GM12891 (cell line): ENCODE measurements around the gene LTV1.
A peak's percentile ranks its signal among the peaks of the same experiment; 100 is the strongest.
"Not testable (repeated sequence)": the region's sequence is repeated elsewhere in the genome, so short reads cannot be mapped to it uniquely, and the experiment has no call there.

Experiments
- DNase-seq: peaks from one replicate; pipeline ENCODE4 v3.0.0; 2011; ENCODE audit warnings: low spot score; ENCODE audit not compliant: insufficient read length
- FAIRE-seq: peaks from 2 replicates; lab custom pipeline; 2011; peaks lifted over from hg19 to GRCh38; lab: Jason Lieb, UNC
- PAX5 ChIP-seq: IDR thresholded peaks from 2 replicates; pipeline ENCODE4 v1.6.1; 2011; ENCODE audit warnings: low read length, moderate library complexity, mild to moderate bottlenecking; ENCODE audit not compliant: insufficient read depth, severe bottlenecking
- POLR2A ChIP-seq: IDR thresholded peaks from 2 replicates; pipeline ENCODE4 v1.6.1; 2011; ENCODE audit warnings: low read depth, low read length, control low read depth
- POLR2AphosphoS5 ChIP-seq: IDR thresholded peaks from 2 replicates; pipeline ENCODE4 v1.6.1; 2011; ENCODE audit warnings: low read depth, low read length, control low read depth
- POU2F2 ChIP-seq: IDR thresholded peaks from 2 replicates; pipeline ENCODE4 v1.6.1; 2011; ENCODE audit warnings: low read depth, mild to moderate bottlenecking, control low read depth, low read length, moderate library complexity
- SPI1 ChIP-seq: IDR thresholded peaks from 2 replicates; pipeline ENCODE4 v1.6.1; 2011; ENCODE audit warnings: low read depth, low read length, control low read depth
- TAF1 ChIP-seq: IDR thresholded peaks from 2 replicates; pipeline ENCODE4 v1.6.1; 2011; ENCODE audit warnings: low read depth, low read length, control low read depth

LTV1 gene

DNA sequence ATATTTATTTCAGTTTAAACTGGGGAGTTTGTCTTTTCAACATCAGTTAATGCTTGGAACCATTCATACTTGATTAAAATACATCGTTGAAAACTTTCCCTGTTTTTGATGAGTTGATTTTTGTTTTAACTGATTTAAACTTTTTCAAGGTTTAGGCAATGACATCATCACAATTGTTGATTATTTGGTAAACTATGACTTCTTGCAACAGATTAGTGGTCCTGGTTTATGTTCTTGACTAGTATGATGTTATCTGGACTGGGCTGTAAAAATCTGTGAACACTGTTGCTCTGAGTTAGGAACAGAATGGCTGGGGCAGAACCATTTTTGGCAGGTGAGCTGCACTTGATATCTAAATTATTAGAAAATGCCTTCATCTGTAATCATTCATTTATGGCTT lies 21.1 kb downstream of the LTV1 start, which contains the start of gene ZC2HC1B:
Gene ZC2HC1B (plus strand): TSS at position 241 of the 400 bp plus-strand sequence. CDS start 66 bp downstream, at position 307.
- no peak for TF ChIP-seq POLR2AphosphoS5
- TF ChIP-seq POLR2A: no peak
- TF ChIP-seq POU2F2: no peak
- no peak for TF ChIP-seq PAX5
- no peak for TF ChIP-seq SPI1
- TF ChIP-seq TAF1: no peak
- no peak for FAIRE-seq
- no peak for DNase-seq

DNA sequence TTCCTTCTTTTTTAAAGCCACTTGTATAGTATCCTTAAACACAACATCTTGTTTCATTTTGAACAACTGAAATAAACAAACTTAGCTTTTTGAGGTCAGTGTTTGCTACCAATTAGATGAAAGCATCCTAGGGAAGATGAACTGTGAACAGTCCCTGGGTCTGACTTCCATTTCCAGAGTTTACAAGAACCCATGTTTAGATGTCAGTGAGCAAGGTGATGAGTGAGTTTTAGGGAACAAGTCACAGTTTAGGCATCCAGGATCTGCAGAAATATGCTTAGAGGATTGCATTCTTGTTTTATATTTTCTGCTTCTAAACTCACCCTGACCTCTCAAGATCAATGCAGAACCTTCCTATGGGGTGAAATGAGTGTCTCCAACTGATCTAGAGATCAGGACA lies 24.1 kb downstream of the LTV1 start:
- TF ChIP-seq PAX5 (no peak), POLR2AphosphoS5 (no peak), SPI1 (no peak), TAF1 (no peak), POLR2A (peak; percentile 20; the same call in 1 of the 2 replicates), POU2F2 (no peak)
- DNase-seq: no peak
- FAIRE-seq: no peak

DNA sequence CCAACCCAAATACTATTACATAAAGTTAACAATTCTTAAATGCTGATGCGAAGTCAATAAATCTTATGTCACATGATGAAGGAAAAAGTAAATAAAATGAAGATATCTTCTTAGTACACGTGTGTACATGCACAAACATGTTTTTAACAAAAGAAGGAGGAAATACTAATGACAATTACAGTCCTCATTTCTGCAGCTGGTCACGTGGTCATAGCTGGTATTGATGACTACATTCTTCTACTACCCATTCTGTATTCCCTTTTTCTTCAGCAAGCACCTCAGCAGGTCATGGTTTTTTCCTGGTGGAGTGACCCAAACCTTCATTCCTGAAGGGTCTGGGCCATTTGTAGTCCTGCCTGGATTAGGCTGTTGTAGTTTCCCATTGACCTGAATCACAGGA lies 25.7 kb downstream of the LTV1 start:
- not testable (repeated sequence) for DNase-seq, FAIRE-seq

DNA sequence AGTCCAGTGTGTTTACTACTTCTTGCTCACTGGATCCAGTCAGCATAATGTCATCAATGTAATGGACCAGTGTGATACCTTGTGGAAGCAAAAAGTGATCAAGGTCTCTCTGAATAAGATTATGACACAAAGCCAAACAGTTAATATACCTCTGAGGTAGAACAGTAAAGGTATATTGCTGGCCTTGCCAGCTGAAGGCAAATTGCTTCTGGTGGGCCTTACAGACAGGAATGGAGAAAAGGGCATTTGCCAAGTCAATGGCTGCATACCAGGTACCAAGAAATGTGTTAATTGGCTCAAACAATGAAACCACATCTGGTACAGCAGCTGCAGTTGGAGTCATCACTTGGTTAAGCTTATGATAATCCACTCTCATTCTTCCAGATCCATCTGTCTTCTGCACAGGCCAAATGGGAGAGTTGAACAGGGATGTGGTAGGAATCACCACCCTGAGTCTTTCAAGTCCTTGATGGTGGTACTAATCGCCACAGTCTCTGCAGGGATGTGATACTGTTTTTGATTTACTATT lies 28.1 kb downstream of the LTV1 start:
- DNase-seq, FAIRE-seq: not testable (repeated sequence)

DNA sequence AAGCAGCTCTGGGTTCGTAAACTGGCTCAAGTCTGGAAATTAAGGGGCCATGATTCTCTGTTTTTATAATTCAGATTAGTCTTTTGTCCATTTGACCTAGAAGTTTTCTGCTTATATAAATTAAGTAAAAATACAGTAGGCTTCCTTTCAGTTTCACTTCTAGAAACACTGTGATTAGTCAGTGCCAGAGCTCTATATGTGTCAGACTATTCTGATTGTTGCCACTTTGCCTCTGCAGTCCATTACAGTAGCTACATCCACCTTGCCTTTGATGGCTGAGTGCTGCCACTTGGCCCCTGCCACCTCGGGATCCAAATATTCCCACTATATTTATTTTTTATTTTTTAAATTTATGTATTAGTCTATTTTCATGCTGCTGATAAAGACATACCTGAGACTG lies 29.1 kb downstream of the LTV1 start:
- TF ChIP-seq TAF1: no peak
- TF ChIP-seq POU2F2: no peak
- no peak for TF ChIP-seq POLR2AphosphoS5
- no peak for TF ChIP-seq POLR2A
- DNase-seq (no peak), FAIRE-seq (no peak)

DNA sequence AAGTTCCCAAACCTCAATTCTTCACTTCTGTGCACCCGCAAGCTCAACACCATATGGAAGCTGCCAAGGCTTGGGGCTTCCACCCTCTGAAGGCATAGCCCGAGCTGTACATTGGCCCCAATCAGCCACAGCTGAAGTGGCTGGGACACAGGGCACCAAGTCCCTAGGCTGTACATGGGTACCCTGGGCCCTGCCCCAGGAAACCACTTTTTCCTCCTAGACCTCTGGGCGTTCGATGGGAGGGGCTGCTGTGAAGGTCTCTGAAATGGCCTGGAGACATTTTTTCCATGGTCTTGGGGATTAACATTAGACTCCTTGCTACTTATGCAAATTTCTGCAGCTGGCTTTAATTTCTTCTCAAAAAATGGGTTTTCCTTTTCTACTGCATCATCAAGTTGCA lies 30.5 kb downstream of the LTV1 start:
- not testable (repeated sequence) for DNase-seq, FAIRE-seq

DNA sequence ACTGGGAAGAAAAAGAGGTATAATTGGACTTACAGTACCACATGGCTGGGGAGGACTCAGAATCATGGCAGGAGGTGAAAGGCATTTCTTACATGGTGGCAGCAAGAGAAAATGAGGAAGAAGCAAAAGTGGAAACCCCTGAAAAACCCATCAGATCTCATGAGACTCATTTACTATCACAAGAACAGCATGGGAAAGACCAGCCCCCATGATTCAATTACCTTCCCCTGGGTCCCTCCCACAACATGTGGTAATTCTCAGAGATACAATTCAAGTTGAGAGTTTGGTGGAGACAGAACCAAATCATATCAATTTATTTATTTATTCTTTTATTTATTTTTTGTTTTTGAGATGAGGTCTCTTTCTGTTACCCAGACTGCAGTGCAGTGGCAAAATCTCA lies 31.4 kb downstream of the LTV1 start:
- not testable (repeated sequence) for DNase-seq, FAIRE-seq

DNA sequence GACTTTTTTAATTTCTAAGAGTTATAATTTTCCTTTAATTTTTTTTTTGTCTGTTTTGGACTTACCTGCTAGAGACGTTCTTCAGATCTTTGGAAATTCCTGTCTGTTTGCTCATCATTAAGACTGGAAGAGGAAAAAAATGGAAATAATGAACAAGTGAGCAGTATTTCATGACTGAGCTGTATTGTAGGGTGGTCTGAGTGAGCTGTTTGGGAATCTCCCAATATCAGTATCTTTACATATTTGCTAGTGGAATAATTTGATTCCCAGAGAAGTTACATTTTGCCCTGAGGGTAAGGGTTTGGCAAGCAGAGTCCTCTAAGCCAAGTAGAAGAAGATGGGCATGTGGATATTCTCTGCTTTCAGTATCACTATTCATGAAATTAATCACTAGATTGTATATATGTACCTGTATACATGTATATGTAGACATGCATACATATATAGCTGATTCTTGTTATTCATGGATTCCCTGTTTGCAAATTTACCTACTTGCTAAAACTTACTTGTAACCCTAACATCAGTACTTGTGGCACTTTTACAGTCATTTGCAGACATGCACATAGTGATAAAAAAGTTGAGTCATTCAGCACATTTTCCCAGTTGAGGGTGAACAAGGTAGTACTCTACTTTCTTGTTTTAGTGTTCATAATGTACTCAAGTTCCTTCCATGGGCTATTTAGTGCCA lies 34.6 kb downstream of the LTV1 start:
- DNase-seq (no peak), FAIRE-seq (peak; percentile 35)
- TF ChIP-seq POLR2AphosphoS5 (no peak), TAF1 (no peak), POU2F2 (no peak), POLR2A (no peak), SPI1 (no peak), PAX5 (no peak)

DNA sequence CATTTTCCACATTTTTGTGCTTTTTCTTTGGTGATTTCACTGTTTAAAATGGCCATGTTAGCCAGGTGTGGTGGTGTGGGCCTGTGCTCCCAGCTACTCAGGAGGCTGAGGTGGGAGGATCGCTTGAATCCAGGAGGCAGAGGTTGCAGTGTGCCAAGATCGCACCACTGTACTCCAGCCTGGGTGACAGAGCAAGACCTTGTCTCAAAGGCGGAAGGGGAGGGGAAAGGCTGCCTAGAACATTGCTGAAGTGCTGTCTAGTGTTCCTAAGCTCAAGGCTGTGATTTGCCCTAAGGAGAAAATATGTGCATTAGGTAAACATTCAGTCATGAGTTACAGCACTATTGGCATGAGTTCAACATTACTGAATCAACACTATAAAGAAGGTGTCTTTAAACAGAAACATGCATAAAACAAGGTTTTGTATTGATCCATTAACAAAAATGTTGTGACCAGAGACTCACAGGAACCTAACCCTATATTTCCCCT lies 35.2 kb downstream of the LTV1 start:
- FAIRE-seq (peak; percentile 47), DNase-seq (no peak)
- TF ChIP-seq POLR2AphosphoS5: no peak
- no peak for TF ChIP-seq SPI1
- no peak for TF ChIP-seq PAX5
- no peak for TF ChIP-seq TAF1
- TF ChIP-seq POU2F2: no peak
- TF ChIP-seq POLR2A: no peak

DNA sequence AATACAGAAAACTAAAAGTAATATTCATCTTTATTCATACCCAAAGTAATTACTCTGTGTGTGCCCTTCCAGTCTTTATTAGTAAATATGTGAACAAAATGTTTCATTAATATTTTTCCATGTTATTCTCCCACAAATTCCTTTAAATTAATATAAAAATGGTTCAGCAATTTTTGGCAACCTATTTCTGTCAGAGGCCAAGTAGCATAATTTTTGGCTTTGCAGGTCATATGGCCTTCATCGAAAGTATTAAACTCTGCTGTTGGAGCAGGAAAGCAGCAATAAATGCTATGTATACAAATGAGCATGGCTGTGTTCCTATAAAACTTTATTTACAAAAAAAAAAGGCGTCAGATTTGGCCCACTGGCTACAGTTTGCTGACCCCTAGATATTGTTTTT lies 37.3 kb downstream of the LTV1 start:
- DNase-seq (no peak), FAIRE-seq (no peak)
- TF ChIP-seq POLR2A (no peak), PAX5 (no peak)

DNA sequence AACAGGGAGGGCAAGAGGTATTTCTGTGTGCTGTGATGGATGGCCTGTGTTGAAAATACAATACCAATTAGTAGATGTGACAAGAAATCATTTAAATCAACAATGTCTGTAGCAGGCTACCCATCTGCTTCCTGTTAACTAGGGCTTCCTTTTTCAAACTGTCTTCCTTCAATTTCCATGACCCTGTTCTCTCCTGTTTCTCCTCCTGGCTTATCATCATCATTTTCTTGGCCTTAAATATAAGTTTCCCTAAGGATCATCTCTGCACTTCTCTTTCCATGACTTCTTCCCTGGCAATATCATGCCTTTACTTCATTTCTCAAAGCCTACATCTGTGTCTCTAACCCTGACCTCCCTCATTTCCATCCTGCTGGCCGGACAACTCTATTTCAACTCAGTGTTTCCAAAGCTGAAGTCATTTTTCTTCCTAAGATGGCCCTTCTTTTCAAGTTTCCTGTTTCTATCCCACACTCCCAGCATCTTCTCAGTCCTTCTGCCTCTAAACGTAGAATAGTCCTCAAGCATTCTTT lies 39.3 kb downstream of the LTV1 start:
- DNase-seq (no peak), FAIRE-seq (no peak)
- no peak for TF ChIP-seq TAF1
- TF ChIP-seq POLR2A: no peak
- no peak for TF ChIP-seq POU2F2
- TF ChIP-seq PAX5: no peak
- no peak for TF ChIP-seq POLR2AphosphoS5
- no peak for TF ChIP-seq SPI1
